HG03039 (cell line): Measurements from ENCODE around the gene MIEN1.
"Not testable (repeated sequence)": the region's sequence is repeated elsewhere in the genome, so short reads cannot be mapped to it uniquely, and the experiment has no call there.

Experiments
- ATAC-seq: cut with Tn5 transposase; IDR thresholded peaks from one replicate; pipeline ENCODE4 v1.9.1; 2021; ENCODE audit warnings: mild to moderate bottlenecking, moderate library complexity; ENCODE audit not compliant: unreplicated experiment

Gene MIEN1

DNA sequence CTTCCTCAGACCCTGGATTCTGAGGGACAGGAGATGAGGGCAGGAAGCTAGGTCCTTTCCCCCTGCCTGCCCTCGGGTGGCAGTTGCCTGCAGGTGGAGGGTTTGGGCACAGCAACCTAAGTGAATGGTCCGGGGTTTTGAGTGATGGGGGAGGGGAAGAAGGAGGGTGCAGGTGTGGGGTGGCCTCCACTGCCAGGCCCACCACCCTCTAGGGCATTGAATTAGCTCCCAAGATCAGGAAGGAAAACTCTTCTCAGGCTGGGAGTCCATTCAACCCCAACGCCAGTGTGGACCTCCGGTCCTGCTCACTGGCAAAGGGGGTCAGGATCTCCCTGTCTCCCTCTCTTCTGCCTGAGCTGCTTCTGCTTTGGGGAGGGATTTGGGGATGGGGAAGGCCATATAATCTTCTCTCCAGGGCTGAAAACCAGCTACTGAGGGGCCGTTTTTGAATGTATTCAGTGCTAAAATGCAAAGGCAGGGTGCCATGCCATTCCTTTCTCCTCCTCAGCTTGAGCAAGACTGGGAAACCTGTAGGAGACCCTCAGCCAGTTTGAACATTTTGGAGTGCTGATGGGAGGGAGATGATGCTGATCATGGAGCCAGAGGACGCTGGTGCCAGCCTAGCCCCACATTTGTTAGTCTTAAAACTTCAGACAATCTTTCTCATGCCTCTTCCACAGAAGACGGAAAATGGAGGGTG lies 26.2 kb upstream of the MIEN1 start:
- ATAC-seq, result no peak

DNA sequence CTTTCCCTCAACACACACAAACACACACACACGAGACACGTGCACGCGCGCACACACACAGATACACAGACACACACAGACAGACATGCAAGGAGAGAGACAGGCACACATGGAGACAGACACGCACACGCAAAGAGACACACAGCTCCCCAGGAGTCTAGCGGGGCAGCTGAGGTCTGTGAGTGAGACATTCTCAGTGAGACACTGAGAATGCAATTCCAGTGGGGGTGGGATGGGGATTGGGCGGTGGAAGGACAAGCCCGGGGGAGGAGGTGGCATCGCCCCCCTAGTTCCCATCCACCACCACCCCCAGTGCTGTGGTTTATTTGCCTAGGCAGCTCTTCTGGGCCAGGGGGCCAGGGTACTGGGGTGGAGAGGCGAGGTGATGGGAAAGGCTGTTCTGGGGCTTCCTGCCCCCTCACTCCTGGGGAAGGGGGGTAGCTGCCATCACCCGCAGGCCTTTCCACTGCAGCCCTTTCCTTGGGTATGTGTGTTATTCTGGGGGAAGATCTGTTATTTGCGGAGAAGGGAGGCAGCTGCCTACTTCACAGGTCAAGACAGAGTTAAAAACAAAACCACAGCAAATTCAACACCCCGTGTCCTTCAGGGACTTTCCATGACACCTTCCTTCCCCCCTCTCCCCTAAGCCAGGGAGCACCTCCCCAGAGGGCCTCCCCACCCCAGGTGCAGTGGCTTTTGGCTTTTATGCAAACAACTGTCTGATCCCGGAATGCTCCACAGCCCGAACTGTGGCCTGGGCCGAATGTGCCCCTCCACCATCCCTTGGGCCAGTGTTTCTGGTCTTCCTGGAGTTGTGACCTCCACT lies 25.4 kb upstream of the MIEN1 start:
- ATAC-seq, result no peak

DNA sequence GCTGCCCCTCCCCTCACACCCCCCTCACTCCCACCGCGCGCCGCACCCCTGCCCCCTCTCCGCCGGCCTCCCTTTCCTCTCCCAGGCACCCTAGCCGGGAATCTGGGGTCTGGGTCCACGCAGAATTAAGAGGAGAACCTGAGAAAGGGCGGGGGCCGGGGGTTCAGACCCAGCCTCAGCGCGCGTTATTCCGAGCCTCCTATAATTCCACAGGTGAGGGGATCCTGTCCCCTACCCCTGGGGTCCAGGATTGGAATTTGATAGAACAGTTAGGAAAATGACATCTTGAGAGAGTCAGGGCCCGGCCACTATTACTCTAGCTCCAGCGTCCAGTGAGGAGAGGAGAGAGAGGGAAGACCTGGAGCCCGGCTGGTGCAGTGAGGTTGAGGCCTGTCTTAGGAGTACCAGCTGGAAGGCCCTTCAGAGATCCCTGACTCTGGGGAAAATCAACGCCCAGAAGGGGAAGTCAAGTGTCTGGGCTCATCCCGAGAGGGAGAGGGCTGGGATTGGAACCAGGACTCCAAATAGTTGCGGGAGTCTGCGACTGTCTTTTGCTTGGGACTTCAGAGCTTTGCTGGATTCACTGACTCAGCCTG lies 24.7 kb upstream of the MIEN1 start:
- no peak for ATAC-seq

DNA sequence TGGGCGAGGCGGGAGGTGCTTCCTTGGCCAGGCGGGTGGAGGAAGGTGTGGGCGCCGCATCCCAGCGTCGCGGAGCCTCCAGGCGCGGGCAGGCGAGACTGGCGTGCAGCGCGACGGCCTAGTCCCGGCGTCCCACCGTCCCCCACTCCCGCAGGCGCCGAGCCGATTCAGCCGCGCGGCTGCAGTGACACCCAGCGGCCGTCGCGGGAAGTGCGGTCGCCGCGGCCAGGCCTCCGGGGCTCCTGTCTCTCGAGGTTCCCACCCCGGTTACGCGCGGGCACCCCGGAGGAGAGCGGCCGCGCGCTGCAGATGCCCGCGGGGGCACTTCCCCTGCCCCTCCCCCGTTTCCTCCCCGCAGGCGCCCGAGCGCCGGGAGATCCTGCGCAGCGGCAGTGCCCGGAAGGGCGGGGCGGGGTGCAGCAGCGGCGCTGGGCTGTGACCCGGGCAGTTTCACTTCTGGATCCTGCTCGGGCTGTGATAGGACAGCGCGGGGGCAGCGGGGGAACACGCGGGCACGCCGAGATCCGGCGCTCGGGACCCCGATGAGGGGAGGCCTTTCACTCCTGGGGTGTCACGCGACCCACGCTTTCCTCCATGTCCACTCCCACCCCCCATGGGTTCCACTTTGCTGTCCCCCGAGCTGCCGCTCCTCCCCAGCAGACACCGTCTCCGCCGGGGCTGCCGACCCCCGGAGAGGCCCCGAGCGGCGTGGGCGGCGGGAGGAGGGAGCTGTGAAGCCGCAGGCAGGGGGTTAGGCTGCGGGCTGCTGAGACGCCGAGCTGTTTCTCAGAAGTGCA lies 24.0 kb upstream of the MIEN1 start:
- ATAC-seq, result peak; percentile 49

DNA sequence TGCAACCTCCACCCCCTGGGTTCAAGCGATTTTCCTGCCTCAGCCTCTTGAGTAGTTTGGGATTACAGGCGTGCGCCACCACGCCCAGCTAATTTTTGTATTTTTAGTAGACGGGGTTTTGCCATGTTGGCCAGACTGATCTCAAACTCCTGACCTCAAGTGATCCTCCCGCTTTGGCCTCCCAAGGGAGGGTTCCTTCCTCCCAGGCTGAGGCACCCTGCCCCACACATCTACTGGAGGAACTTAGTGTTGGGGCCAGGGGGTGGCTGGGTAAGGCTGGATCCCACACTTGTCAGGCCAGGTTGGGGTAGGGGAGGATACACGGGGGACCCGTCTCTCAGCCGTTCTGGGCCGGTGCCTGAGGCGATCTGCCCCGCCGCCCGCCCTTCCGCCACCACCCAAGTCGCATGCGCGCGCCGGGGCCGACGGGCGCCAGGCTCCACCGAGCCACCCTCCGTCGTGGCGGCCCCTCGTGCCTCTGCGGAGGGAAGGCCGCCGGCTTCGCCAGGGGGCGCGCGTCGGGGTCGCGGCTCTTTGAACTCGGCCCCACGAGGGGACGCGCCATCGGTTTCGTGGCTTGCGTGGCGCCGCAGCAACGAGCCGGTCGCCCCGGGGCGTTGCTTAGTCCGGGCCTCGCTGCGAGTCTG lies 23.3 kb upstream of the MIEN1 start:
- ATAC-seq, result peak; percentile 23

DNA sequence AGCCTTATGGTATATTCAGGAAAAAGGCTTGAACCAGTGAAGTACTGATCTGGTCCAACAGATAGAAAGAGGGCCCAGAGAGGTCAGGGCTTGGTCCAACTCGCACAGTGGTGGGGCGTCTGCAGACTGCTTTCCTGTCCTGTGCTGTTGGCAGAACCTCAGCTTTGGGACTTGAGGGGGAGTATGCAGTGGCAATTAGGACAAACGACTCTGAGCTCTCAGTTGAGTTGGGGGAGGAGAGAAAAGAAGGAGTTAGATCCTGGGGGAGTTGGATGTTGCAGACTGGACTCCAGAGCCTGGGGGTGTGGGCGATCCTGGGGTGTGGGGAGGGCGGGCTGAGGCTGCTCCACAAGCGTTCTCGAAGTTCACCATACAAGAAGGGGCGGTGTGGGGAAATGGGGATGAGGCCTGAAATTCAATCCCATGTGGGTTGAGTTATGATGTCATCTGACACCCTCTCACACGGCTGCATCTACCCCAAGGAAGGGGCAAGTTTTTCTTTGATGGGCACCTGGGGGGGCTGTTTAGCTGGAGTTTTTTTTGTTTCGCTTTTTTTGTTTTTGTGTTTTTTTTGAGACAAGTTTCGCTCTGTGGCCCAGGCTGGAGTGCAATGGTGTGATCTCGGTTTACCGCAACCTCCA lies 22.0 kb upstream of the MIEN1 start:
- ATAC-seq, result no peak

DNA sequence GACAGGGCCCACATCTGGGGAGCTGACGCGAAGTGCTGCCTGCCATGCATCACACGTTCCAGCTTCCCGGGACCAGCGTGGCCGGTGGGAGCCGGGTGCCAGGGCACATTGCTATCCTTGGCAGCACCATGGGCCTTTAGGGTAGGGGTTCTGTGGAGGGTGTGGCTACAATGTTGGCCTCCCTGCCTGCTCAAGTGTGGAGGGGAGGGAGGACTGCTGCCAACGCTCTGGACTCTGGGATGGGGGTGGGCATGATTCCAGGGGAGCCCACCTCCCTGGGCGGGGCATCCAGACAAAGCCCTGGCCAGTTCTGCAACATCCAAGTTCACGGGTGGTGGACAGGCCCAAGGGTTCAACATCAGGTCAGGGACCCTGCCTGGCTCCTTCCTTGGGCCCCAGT lies 21.3 kb upstream of the MIEN1 start:
- no peak for ATAC-seq

DNA sequence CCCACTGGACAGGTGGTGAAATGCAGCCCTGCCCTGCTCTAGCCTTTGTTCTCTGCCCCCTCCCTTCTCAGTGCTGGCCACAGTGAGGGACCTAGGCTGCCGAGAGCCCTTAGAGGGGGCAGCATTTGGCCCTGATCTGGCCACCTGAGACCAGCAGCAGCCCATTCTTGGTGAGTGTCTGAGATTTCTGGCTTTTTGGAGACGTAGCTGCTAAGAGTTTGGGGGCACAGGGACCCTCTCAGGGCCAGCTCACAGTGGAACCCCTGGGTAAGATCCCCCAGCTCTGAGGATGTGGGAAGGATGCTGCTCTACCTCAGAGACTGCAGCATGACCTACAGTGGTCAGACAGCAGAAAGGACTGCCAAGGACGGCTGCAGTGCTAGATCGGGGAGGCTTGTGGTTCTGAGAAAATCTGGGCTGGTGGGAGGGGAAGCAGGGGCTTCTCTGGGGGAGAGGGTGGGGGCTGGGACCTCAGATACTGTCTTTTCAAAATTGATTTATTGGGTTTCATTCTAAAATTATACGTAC lies 20.7 kb upstream of the MIEN1 start:
- no peak for ATAC-seq

DNA sequence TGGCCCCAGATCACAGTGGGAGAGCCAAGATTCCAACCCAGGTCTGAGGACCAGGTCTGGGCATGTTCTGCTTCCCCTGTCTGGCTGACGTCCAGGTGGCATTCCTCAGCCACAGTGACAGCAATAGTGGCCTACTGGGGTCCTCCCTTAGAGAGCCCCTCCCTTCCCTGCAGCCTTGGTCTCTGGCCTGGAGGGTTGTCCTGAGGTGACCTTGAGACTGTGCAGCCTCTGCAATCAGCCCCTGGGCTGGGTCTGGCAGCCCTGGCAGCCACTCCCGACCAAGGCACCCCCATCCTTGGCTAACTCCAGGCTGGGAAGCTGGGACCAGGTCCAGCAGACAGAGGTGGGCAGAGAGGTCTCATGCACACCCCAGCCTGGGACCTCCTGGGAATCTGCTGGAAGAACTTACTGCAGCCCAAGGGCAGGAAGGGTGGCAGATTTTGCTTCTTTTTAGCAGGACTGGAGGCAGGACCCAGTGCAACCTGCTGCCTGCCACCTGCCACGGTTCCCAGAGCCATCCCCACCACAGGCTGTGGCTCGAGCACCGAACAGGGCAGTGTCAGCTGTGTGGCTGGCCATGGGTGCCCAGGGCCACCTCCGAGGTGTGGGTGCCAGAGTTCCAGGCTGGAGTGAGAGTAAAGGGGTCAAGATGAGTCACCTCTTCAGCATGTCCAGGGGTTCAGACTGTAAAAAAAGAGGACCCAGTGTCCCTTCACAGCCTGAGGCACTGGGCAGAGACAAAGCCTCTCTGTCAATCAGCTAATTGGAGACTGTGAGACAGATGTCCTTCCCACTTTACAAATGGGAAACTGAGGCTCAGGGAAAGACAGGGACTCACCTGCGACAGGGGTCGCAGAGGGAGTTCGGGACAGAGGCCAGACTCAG lies 20.0 kb upstream of the MIEN1 start:
- ATAC-seq, result no peak

DNA sequence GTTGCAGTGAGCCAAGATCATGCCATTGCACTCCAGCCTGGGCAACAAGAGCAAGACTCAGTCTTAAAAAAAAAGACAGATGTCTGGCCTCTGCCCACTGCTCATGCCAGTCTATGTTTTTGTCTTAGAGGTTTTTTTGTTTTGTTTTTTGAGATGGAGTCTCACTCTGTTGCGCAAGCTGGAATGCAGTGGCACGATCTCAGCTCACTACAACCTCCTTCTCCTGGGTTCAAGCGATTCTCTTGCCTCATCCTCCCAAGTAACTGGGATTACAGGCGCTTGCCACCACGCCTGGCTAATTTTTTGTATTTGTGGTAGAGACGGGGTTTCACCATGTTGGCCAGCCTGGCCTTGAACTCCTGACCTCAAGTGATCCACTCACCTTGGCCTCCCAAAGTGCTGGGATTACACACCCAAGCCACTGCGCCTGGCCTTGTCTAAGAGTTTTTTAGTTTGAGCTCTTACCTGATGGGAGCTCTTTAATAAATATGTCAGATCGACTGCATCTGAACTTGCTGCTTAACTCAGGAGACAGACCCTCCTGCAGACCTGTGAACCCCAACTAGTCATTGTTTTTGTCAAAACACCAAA lies 18.2 kb upstream of the MIEN1 start:
- not testable (repeated sequence) for ATAC-seq

DNA sequence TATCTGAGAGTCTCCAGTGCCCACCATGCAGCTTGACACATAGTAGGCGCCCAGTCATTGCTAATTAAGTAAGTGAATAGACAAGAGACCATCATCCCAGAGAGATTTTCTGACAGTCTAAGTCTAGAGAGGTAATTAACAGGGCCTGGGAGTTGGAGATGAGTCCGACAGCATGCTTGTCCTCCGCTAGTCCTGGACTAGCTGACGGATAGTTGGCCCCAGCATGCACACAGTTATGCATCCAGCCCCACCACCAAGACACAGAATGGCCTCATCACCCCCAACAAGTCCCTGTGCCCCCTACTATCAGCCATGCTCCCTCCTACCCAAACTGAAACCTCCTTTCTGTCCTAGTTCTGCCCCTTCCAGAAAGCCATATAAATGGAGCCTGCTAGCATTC lies 17.4 kb upstream of the MIEN1 start:
- ATAC-seq, result no peak

DNA sequence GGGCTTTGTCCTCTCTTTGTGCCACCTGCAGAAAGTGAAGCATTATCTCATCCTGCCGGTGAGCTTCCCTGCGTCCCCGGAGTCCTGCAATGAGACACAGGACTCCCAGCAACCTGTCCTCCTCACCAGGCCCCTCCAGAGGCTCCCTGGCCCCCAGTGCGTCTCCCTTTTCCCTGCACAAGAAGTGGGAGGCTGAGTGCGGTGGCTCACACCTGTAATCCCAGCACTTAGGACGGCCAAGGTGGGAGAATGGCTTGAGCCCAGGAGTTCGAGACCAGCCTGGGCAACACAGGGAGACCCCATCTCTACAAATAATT lies 15.8 kb upstream of the MIEN1 start:
- no peak for ATAC-seq

DNA sequence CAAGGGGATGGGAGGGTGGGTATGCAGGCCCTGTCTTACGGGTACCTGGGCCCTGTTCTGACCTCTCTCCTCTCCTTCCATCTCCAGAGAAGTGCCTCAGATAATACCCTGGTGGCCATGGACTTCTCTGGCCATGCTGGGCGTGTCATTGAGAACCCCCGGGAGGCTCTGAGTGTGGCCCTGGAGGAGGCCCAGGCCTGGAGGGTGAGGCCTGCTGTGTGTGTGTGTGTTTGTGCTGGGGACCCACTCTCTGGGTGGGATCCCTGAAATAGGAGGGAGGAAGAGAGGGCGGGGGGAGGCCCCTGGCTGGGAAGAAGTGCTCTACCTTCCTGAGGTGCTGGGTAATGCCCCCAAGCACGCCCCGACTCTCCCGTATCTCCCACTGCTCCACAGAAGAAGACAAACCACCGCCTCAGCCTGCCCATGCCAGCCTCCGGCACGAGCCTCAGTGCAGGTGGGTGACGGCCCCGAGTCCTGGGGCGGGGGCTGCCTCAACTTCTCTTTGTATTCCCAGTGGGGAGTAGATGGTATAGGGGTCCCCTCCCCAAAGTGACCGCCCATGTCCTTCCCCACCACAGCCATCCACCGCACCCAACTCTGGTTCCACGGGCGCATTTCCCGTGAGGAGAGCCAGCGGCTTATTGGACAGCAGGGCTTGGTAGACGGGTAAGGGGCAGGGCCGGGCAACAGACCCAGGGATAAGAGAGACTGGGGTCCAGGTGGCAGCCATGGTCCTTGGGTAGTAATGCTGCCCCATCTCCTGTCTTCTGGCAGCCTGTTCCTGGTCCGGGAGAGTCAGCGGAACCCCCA lies 15.2 kb upstream of the MIEN1 start:
- ATAC-seq, result no peak

DNA sequence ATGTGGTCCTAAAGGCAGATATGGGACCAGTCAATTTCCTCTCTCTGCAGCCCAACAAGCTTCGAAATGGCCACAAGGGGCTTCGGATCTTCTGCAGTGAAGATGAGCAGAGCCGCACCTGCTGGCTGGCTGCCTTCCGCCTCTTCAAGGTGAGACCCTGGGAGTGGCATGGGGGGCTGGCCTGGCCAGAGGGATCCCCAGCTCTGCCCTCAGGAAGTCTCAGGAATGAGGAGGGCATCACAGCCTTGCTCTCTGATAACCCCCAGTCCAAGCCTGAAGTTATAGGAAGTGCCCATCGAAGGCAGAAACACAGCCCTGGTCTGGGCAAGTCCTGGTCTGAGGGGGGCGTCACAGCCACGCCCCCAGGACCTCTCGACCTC lies 14.5 kb upstream of the MIEN1 start:
- no peak for ATAC-seq

DNA sequence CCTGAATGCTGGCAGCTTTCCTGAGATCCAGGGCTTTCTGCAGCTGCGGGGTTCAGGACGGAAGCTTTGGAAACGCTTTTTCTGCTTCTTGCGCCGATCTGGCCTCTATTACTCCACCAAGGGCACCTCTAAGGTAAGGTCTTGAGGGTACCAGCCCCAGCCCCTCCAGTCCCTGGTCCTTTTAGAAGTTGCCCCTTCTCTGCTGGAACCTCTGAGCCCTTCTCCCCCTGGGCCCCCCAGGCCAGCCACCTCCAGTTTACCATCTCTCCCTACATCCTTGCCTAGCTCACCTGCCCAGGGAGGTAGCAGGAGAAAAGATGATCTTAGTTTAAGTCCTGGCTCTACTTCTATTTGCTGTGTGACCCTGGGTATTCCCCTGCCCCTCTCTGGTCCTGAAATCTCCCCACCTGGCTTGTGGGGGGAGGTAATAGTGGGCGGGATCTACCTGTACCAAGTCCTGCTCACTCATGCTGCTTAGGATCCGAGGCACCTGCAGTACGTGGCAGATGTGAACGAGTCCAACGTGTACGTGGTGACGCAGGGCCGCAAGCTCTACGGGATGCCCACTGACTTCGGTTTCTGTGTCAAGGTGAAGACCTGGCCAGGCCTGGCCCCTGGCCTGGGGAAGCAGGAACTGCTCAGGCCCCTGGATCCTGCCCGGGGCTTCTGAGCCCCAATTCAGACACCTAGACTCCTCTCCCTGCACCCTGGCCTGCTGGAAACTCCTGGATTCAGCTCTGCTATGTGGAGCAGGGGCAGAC lies 13.9 kb upstream of the MIEN1 start:
- ATAC-seq, result no peak

DNA sequence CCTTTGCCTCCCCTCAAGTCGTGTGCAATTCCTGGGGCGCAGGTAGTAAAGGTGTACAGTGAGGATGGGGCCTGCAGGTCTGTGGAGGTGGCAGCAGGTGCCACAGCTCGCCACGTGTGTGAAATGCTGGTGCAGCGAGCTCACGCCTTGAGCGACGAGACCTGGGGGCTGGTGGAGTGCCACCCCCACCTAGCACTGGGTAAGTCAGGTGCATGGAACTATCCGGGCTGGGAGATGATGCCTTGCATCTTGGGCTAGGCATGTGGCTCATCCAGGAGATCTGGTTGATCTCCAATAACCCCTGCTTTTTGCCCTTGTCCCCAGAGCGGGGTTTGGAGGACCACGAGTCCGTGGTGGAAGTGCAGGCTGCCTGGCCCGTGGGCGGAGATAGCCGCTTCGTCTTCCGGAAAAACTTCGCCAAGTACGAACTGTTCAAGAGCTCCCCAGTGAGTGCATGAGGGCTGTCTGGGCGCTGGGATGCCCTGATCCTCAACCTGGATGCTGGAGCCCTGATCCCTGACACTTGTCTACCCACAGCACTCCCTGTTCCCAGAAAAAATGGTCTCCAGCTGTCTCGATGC lies 12.6 kb upstream of the MIEN1 start:
- no peak for ATAC-seq
